ENCODE results near the gene CLTCL1. TPM values are rescaled to one million over a fixed set of nuclear protein-coding genes. Genes with fewer than 3 reads are reported as not detected.

The CLTCL1 gene
- total RNA-seq, 1 donor from 2014 or later, result 4.3 TPM

DNA sequence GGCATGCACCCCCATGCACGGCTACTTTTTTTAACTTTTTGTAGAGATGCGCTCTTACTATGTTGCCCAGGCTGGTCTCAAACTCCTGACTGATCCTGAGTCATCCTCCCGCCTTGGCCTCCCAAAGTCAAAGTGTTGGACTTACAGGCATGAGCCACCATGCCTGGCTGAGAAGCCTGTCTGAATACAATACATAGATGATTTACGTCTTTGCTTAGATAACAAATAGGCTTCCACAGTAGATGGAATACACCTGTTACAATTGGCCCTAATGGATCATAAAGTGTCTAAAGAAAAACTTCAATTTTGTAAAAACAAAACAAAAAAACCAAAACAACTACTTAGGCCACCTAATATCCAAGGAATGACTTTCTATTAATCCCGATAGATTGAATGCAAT is 13.0 kb upstream of the CLTCL1 start:
- H3K4me3 ChIP-seq (ENCODE audit: low read depth, low read length), result no peak overlapping the region
- DNase-seq (ENCODE audit: low read depth), result no peak
- TF ChIP-seq, protein P1, sequence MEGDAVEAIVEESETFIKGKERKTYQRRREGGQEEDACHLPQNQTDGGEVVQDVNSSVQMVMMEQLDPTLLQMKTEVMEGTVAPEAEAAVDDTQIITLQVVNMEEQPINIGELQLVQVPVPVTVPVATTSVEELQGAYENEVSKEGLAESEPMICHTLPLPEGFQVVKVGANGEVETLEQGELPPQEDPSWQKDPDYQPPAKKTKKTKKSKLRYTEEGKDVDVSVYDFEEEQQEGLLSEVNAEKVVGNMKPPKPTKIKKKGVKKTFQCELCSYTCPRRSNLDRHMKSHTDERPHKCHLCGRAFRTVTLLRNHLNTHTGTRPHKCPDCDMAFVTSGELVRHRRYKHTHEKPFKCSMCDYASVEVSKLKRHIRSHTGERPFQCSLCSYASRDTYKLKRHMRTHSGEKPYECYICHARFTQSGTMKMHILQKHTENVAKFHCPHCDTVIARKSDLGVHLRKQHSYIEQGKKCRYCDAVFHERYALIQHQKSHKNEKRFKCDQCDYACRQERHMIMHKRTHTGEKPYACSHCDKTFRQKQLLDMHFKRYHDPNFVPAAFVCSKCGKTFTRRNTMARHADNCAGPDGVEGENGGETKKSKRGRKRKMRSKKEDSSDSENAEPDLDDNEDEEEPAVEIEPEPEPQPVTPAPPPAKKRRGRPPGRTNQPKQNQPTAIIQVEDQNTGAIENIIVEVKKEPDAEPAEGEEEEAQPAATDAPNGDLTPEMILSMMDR (conservative IDR thresholded peaks at IDR 0.05; ENCODE audit: low read depth, low read length), result no peak

DNA sequence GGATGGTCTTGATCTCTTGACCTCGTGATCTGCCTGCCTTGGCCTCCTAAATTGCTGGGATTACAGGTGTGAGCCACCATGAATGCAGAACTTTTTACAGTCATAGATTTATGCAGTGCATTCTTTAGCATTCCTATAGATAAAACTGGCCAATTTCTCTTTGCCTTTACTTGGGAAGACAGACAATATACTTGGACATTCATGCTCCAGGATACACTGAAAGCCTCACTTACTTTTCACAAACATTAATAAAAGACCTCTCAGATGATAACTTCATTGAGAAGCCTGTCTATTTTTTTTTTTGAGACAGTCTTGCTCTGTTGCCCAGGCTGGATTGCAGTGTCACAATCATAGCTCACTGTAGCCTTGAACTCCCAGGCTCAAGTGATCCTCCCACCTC is 12.3 kb upstream of the CLTCL1 start:
- H3K4me3 ChIP-seq (ENCODE audit: low read depth, low read length), result no peak overlapping the region
- DNase-seq (ENCODE audit: low read depth), result no peak
- TF ChIP-seq, protein P1 (conservative IDR thresholded peaks at IDR 0.05; ENCODE audit: low read depth, low read length), result no peak

DNA sequence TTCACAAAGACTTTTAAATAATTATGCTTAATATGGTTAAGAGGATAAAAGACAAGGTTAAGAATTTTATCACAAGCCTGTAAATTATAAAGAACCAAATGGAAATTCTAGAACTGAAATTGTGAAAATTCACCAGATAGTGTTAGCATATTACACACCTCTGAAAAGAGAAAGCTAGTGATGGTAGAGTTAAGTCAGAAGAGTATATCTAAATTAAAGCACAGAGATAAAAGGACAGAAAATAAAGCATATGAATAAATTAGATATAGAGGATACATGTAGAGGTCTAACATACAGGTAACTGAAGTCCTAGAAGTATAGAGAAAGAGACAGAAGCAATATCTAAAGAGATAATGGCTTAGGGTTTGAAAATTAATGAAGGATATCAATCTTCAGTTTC is 4.2 kb upstream of the CLTCL1 start:
- H3K4me3 ChIP-seq (ENCODE audit: low read depth, low read length), result no peak overlapping the region
- TF ChIP-seq, protein P1 (conservative IDR thresholded peaks at IDR 0.05; ENCODE audit: low read depth, low read length), result no peak
- no peak for DNase-seq (ENCODE audit: low read depth)

DNA sequence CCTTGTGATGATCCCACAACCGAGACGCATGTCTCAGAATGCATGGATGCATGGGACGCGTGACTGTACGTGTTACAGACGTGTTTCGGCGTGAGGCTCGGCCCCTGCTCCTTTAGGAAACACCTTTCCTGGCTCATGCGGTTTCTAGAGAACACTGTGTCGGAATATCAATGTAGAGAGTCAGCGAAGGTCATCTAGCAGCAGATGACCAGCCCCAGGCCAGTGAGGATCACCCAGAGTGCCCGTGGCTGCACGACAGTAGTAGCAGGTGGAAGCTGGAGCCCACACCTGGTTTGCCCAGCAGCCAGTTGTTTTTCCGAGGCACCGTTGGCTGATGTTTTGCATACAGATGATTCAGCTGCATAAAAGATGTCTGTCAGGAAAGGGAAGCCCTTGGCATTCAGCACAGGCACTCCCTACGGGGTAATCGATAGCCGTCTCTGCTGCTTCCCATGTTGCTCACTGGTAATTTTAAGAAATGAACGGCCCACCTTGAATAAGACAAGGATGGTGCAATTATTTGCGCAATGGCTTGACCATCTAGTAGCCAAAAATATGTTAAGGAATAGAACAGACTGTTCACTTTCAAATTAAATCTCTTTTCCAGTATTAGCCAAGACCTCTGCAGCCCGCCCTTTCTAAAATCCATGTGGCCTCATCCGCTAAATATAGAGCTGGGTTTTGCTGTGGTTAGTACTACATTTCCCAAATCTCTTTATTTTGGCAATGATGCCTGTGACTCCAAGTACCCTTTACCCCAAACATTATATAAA is 1.1 kb upstream of the CLTCL1 start:
- H3K4me3 ChIP-seq (ENCODE audit: low read depth, low read length), result peak overlapping the region; percentile 83
- TF ChIP-seq, protein P1 (conservative IDR thresholded peaks at IDR 0.05; ENCODE audit: low read depth, low read length), result no peak
- no peak for DNase-seq (ENCODE audit: low read depth)

DNA sequence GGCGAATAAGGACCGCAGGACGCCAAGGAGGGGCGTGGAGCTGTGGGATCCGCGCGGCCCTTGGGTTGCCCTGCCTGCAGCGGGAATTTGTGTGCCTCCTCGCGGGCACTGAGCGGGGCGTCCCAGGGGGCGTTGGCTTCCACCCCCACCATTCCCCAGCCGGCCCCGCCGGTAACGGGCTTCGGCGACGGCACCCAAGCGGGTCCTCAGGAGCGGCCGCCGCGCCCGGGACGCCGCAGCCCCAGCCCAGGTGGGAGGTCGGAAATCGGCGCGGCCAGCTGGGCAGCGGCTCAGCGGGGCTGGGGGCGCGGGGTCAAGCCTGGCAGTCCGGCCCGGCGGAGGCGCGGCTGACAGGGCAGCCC is 320 bp downstream of the CLTCL1 start:
- DNase-seq (ENCODE audit: low read depth), result no peak
- H3K4me3 ChIP-seq (ENCODE audit: low read depth, low read length), result peak overlapping the region; percentile 52
- TF ChIP-seq, protein P1 (conservative IDR thresholded peaks at IDR 0.05; ENCODE audit: low read depth, low read length), result no peak

DNA sequence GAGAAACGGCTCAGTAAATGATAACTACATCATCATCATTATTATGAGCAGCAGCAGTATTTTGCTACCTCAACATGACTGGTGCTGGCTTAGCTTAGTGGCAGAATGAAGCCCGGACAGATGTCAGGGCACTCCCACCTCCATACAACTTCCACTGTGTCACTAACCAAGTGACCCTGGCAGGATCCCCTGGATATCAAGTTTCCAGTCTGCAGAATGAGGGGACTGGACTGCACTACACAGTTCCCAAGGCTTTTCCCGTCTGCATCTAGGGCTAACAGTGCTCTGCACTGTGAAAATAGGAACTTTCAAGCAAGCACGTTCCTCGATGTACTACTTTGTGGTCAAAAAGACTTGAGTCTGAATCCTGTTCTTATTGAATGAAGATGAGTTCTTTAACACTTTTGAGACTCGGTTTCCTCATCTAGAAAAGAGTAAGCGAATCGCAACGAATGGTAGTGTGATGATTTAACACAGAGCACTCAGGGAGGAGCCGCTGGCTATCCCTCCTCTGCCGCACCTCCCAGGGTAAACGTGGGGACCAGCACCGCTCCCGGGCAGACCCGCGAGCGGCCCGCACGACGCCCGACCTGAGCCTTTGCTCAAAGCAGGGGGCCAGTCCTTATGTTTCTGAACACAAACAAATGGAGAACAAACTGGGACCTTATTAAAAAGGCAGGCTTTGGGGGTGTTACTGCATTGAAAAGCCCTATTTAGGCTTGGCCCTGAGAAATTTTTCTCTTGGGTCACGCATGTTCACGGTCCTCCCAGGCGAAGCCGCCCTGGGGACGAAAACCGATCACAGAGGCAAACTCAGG is 910 bp downstream of the CLTCL1 start:
- no peak for DNase-seq (ENCODE audit: low read depth)
- peak overlapping the region; percentile 52 for H3K4me3 ChIP-seq (ENCODE audit: low read depth, low read length)
- TF ChIP-seq, protein P1 (conservative IDR thresholded peaks at IDR 0.05; ENCODE audit: low read depth, low read length), result no peak
